Activated T-helper 9 cell treated with anti-CD3 and anti-CD28 coated beads, Interleukin-2, amount 50 U/mL, for 16 hours (primary cell): ENCODE measurements around the gene KRTAP7-1.
A peak's percentile ranks its signal among the peaks of the same experiment; 100 is the strongest.

Source experiments
- DNase-seq: peaks from one replicate; pipeline ENCODE4 v3.0.0-alpha.2; 2020; ENCODE audit warnings: low read depth

The KRTAP7-1 gene

GRCh38 chr21:30829659-30830058, at the start of gene KRTAP7-1:
TSS of gene KRTAP7-1 (minus strand) at chr21:30829759. CDS start at chr21:30829698, 61 bp downstream.
- no peak for DNase-seq

- no peak for DNase-seq
Observed at GRCh38 chr21:30874526-30874925, 45.0 kb upstream of the KRTAP7-1 start.

GRCh38 chr21:30847627-30848500, 18.3 kb upstream of the KRTAP7-1 start:
- DNase-seq, result no peak

GRCh38 chr21:30842990-30843389, 13.4 kb upstream of the KRTAP7-1 start:
- no peak for DNase-seq

GRCh38 chr21:30839304-30839703, 9.7 kb upstream of the KRTAP7-1 start:
- no peak for DNase-seq

- no peak for DNase-seq
Observed at GRCh38 chr21:30838536-30838935, 9.0 kb upstream of the KRTAP7-1 start.

GRCh38 chr21:30831194-30831765, 1.7 kb upstream of the KRTAP7-1 start:
- DNase-seq, result peak; percentile 2

- DNase-seq, result no peak
Observed at GRCh38 chr21:30818837-30819610, 10.5 kb downstream of the KRTAP7-1 start.

GRCh38 chr21:30813174-30813573, 16.4 kb downstream of the KRTAP7-1 start, which contains the start of gene KRTAP8-1:
TSS of gene KRTAP8-1 (minus strand) at chr21:30813274. CDS start at chr21:30813220, 54 bp downstream.
- no peak for DNase-seq

- no peak for DNase-seq
Observed at GRCh38 chr21:30800605-30801004, 29.0 kb downstream of the KRTAP7-1 start.

GRCh38 chr21:30793581-30794314, 35.8 kb downstream of the KRTAP7-1 start:
- no peak for DNase-seq

- no peak for DNase-seq
Observed at GRCh38 chr21:30779249-30779648, 50.3 kb downstream of the KRTAP7-1 start.
